Measurements from ENCODE around the gene TMEM115. TPM values are rescaled to one million over a fixed set of nuclear protein-coding genes. Genes with fewer than 3 reads are reported as not detected.

TMEM115 gene
- total RNA-seq, 1 donor from 2014 or later: 82.5 TPM

GRCh38 chr3:50338965-50339364 is 20.4 kb downstream of the TMEM115 start:
- DNase-seq (ENCODE audit: low read depth): no peak
- H3K36me3 ChIP-seq (ENCODE audit: control insufficient read depth, insufficient read depth, low read length): no peaks in the 10 kb centered on the region
- no peak for TF ChIP-seq CTCF (IDR thresholded peaks at IDR 0.05; ENCODE audit: insufficient read depth, low read length, poor library complexity, severe bottlenecking)
- H3K27me3 ChIP-seq (ENCODE audit: control insufficient read depth, insufficient read depth, low read length): peaks cover 11% of the 10 kb centered on the region
- H3K4me3 ChIP-seq (ENCODE audit: low read depth, low read length): no peak overlapping the region

- no peaks in the 10 kb centered on the region for H3K36me3 ChIP-seq (ENCODE audit: control insufficient read depth, insufficient read depth, low read length)
- DNase-seq (ENCODE audit: low read depth): peak; percentile 95
- H3K27me3 ChIP-seq (ENCODE audit: control insufficient read depth, insufficient read depth, low read length): peaks cover 11% of the 10 kb centered on the region
- no peak for TF ChIP-seq CTCF (IDR thresholded peaks at IDR 0.05; ENCODE audit: insufficient read depth, low read length, poor library complexity, severe bottlenecking)
- H3K4me3 ChIP-seq (ENCODE audit: low read depth, low read length): peak overlapping the region; percentile 74
Measured at GRCh38 chr3:50337175-50337861, 22.0 kb downstream of the TMEM115 start.

- H3K4me3 ChIP-seq (ENCODE audit: low read depth, low read length): peak overlapping the region; percentile 74
- no peak for TF ChIP-seq CTCF (IDR thresholded peaks at IDR 0.05; ENCODE audit: insufficient read depth, low read length, poor library complexity, severe bottlenecking)
- peaks cover 11% of the 10 kb centered on the region for H3K27me3 ChIP-seq (ENCODE audit: control insufficient read depth, insufficient read depth, low read length)
- H3K36me3 ChIP-seq (ENCODE audit: control insufficient read depth, insufficient read depth, low read length): no peaks in the 10 kb centered on the region
- no peak for DNase-seq (ENCODE audit: low read depth)
Measured at GRCh38 chr3:50336452-50337174, 22.7 kb downstream of the TMEM115 start.

GRCh38 chr3:50334339-50335075 is 24.8 kb downstream of the TMEM115 start:
- no peak for TF ChIP-seq CTCF (IDR thresholded peaks at IDR 0.05; ENCODE audit: insufficient read depth, low read length, poor library complexity, severe bottlenecking)
- no peak for DNase-seq (ENCODE audit: low read depth)
- peaks cover 1% of the 10 kb centered on the region for H3K36me3 ChIP-seq (ENCODE audit: control insufficient read depth, insufficient read depth, low read length)
- no peak overlapping the region for H3K4me3 ChIP-seq (ENCODE audit: low read depth, low read length)
- H3K27me3 ChIP-seq (ENCODE audit: control insufficient read depth, insufficient read depth, low read length): no peaks in the 10 kb centered on the region

- no peak for TF ChIP-seq CTCF (IDR thresholded peaks at IDR 0.05; ENCODE audit: insufficient read depth, low read length, poor library complexity, severe bottlenecking)
- Histone ChIP-seq H3K36me3 (ENCODE audit: control insufficient read depth, insufficient read depth, low read length) (peaks cover 1% of the 10 kb centered on the region), H3K4me3 (ENCODE audit: low read depth, low read length) (no peak overlapping the region), H3K27me3 (ENCODE audit: control insufficient read depth, insufficient read depth, low read length) (no peaks in the 10 kb centered on the region)
- DNase-seq (ENCODE audit: low read depth): no peak
Measured at GRCh38 chr3:50333744-50334328, 25.5 kb downstream of the TMEM115 start.

Measured in kidney epithelial cell (primary cell).